IPS-18c (cell line): ENCODE results near the gene ST7L.
"Not testable (repeated sequence)": the region's sequence is repeated elsewhere in the genome, so short reads cannot be mapped to it uniquely, and the experiment has no call there.

ENCODE experiments used
- H3K4me3 ChIP-seq: 2 replicates; pipeline ENCODE4 v1.7.0; 2013; ENCODE audit warnings: low read depth, mild to moderate bottlenecking, low read length, moderate library complexity; ENCODE audit not compliant: insufficient read depth
- H3K9me3 ChIP-seq: one replicate; pipeline ENCODE4 v1.6.1; 2013; ENCODE audit warnings: mild to moderate bottlenecking, low read length, moderate library complexity; ENCODE audit not compliant: control insufficient read depth, insufficient read depth

The ST7L gene, protein sequence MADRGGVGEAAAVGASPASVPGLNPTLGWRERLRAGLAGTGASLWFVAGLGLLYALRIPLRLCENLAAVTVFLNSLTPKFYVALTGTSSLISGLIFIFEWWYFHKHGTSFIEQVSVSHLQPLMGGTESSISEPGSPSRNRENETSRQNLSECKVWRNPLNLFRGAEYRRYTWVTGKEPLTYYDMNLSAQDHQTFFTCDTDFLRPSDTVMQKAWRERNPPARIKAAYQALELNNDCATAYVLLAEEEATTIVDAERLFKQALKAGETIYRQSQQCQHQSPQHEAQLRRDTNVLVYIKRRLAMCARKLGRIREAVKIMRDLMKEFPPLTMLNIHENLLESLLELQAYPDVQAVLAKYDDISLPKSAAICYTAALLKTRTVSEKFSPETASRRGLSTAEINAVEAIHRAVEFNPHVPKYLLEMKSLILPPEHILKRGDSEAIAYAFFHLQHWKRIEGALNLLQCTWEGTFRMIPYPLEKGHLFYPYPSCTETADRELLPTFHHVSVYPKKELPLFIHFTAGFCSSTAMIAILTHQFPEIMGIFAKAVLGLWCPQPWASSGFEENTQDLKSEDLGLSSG

GRCh38 chr1:112618721-112619517 is at the start of gene ST7L:
ST7L (minus strand) TSS chr1:112619141; CDS start chr1:112619113, 28 bp downstream.
- Histone ChIP-seq H3K9me3 (peaks cover 2% of the 10 kb centered on the region), H3K4me3 (peak within 1 kb of the TSS; percentile 100)

DNA sequence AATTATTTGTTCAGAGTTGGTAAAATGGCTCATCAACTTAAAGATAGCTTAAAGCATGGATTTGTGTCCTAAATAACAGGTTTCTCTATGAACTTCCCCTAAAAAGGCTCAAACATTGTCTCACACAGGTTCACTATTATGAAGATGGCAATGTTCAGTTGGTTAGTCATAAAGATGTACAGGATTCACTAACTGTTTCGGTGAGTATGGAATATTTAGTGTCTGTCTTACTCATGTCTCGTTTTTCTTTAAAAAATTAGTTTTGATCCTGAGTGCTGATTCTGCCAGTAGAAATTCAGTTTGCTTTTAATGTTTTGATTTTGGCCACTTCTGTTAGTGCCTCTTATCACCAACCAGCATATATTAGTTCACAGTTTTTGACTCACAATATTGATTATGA is 48.0 kb upstream of the ST7L start:
- H3K4me3 ChIP-seq = no peak overlapping the region
- no peaks in the 10 kb centered on the region for H3K9me3 ChIP-seq

GRCh38 chr1:112665857-112666256 is 46.9 kb upstream of the ST7L start:
- no peak overlapping the region for H3K4me3 ChIP-seq
- H3K9me3 ChIP-seq = no peaks in the 10 kb centered on the region

DNA sequence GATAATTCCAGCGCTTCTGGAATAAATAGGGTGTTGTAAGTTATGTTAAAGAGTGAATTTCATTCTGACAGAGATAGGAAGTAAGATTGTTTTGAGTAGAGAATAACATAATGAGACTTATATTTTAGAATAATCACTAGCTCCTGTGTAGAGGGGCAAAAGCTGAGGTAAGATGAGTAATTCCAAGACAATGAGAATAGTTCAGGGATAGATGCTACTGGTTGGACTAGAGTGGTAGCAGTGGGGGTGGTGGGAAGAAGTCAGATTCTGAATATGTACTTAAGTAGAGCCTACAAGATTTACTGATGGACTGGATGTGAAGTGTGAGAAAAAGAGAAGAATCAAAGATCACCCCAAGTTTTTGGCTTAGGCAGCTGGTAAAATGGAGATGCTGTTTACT is 32.3 kb upstream of the ST7L start:
- Histone ChIP-seq H3K4me3 (no peak overlapping the region), H3K9me3 (no peaks in the 10 kb centered on the region)

- H3K4me3 ChIP-seq = no peak overlapping the region
- no peaks in the 10 kb centered on the region for H3K9me3 ChIP-seq
Observed at GRCh38 chr1:112646225-112646624, 27.3 kb upstream of the ST7L start.

GRCh38 chr1:112643080-112643479 is 24.1 kb upstream of the ST7L start:
- H3K4me3 ChIP-seq = no peak overlapping the region
- H3K9me3 ChIP-seq = no peaks in the 10 kb centered on the region

DNA sequence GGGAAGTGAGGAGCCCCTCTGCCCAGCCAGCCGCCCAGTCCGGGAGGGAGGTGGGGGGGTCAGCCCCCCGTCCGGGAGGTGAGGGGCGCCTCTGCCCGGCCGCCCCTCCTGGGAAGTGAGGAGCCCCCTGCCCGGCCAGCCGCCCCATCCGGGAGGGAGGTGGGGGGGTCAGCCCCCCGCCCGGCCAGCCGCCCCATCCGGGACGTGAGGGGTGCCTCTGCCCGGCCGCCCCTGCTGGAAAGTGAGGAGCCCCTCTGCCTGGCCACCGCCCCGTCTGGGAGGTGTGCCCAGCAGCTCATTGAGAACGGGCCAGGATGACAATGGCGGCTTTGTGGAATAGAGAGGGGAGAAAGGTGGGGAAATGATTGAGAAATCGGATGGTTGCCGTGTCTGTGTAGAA is 21.5 kb upstream of the ST7L start:
- not testable (repeated sequence) for H3K4me3 ChIP-seq, H3K9me3 ChIP-seq

GRCh38 chr1:112638110-112638428 is 19.1 kb upstream of the ST7L start:
- H3K4me3 ChIP-seq = no peak overlapping the region

DNA sequence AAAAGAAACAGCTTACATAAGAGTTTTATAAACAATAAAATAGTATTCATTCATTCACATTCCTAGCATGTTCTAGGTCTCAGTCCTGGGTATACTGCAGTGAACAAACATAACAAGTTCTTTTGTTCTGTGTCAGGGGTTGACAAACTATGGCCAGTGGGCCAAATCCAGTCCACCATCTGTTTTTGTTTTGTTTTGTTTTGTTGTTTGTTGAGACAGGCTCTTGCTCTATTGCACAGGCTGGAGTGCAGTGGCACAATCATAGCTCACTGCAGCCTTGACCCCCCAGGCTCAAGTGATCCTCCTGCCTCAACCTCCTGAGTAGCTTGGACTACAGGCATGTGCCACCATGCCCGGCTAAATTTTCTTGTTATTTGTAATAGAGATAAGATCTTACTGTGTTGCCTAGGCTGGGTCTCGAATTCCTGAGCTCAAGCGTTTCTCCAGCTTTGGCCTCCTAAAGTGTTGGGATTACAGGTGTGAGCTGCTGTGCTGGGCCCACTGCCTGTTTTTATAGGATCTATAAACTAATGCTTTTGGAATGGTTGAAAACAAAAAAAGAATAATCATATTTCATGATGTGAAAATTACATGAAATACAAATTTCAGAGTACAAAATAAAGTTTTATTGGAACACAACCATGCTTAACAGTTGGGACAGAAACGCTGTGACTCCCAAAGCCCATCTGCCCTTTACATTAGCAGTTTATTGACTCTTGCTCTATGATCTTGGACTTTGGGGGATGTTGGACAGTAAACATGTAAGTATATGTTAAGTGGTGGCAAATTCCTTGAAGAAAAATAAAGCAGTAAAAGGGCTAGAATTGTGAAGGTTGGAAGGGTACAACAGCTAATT is 18.5 kb upstream of the ST7L start:
- H3K4me3 ChIP-seq = no peak overlapping the region

More at GRCh38 chr1:112638110-112638428, 19.1 kb upstream of the ST7L start:
- no peaks in the 10 kb centered on the region for H3K9me3 ChIP-seq

DNA sequence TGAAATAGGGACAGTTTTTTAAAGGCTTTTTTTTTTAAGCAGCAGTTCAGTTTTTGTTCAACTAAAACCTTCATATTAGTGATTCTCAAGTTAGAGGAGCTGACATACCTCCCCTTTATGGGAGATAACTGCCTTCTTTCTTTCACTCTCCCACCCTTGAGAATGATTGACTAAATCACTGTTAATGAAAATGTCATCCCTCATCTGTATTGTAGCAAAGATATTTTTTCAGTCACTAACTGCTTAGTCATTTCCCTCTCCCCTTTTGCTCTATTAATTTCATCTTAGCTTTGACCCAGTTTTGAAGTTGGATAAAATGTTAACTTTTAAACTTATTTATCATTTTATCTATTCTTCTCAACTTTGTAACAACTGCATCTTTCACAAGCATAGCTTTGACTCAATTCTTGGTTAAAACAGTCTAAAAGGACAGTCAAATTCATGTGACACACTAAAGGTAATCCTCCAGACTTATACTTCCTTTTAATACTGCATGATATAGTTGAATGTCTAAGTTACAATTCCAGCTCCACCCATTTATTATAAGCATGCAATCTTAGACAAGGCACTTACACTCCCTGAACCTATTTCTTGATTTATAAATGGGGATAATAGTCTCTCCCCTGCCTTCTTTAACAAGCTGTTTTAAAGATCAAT is 17.8 kb upstream of the ST7L start:
- Histone ChIP-seq H3K9me3 (no peaks in the 10 kb centered on the region), H3K4me3 (no peak overlapping the region)

More for the DNA sequence above, 18.5 kb upstream of the ST7L start:
- no peaks in the 10 kb centered on the region for H3K9me3 ChIP-seq

DNA sequence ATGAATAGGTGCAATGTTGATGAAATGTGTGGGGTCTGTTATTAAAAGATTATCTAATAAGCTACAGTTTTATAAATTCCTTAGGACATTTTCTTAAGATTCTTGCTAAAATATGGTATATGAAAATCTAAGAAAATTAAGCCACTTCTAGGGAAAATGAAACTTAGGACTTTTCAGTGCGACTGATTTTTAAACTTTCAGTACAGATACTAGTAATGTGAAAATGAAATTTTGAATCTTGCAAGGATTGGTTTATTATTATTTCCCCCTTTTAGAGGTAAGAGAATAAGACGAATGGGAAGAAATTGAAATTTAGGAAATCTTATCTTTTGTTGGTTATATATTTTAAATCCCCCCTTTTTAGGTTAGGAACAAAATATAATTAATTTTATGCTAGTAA is 17.1 kb upstream of the ST7L start:
- H3K9me3 ChIP-seq = no peaks in the 10 kb centered on the region
- no peak overlapping the region for H3K4me3 ChIP-seq

DNA sequence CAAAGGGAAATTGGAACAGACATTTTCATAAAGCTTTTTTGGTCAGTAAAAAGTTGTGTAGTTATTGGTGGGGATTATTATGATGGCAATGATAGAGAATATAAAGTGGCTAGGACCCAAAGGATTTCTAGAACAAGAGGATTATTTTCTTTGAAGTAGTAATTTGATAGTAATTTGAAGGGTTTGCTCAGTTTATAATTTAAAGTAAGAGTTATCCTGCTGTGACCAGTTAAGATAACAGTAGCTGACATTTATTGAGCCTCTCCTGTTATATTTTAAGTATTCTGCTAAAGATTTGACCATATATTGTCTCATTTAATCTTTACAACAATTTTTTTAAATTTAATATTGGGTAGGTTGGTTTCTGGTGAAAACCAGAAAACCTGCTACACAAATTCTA is 15.4 kb upstream of the ST7L start:
- H3K4me3 ChIP-seq = no peak overlapping the region
- H3K9me3 ChIP-seq = no peaks in the 10 kb centered on the region

- H3K9me3 ChIP-seq = no peaks in the 10 kb centered on the region
- H3K4me3 ChIP-seq = no peak overlapping the region
Observed at GRCh38 chr1:112633628-112634027, 14.7 kb upstream of the ST7L start.

DNA sequence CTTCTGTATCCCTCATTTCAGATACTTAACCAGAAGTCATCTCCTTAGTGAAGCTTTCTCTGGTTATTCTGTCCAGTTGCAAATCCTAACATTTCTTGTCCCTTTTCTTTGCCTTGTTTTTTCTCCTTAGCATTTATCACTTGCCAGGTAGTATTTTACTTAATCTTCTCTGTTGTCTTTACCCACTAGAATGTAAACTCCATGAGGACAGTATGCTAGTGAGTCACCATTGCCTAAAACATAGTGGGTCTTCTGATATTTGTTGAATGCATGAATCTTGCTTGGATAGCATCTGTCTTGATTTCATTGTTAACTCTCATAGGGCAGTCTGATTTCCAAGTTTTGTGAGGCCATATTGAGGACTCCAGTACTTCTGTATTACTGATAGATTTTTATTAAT is 10.3 kb upstream of the ST7L start:
- Histone ChIP-seq H3K4me3 (no peak overlapping the region), H3K9me3 (no peaks in the 10 kb centered on the region)

GRCh38 chr1:112628516-112628915 is 9.6 kb upstream of the ST7L start:
- no peak overlapping the region for H3K4me3 ChIP-seq

DNA sequence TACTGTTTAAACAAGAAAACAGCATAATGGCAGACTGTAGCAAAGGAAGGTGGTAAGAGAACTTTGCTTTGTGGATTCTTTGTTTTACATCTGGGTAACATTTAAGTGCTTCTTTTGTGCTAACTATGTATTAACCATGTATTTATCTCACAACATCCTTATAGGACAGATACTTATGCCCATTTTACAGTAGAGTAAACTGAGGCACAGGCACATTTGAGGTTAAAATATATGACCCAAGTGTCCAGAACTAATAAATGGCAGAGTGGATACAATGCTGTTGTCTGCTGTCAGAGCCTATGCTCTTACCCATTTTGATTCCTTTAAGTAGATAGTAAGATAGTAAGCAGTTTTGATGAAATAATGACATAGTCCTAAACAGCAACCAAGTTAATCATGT is 7.9 kb upstream of the ST7L start:
- H3K4me3 ChIP-seq = no peak overlapping the region
- no peaks in the 10 kb centered on the region for H3K9me3 ChIP-seq

More at GRCh38 chr1:112628516-112628915, 9.6 kb upstream of the ST7L start:
- H3K9me3 ChIP-seq = no peaks in the 10 kb centered on the region

DNA sequence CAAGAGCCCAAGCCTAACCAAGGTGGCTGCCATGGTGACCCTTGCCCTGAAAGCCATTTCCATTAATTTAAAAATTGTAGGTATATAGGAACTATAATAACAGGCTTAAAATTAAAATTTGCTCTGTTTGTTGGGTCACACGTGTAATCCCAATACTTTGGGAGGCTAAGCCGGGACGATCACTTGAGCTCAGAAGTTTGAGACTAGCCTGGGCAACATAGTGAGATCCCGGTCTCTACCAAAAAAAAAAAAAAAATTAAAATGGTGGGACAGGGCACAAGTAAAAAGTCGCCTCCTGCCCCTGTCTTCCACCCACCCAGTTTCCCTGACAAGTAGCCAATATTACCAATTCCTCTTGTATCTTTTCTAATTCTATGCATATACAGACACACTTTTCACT is 7.3 kb upstream of the ST7L start:
- H3K4me3 ChIP-seq = no peak overlapping the region
- H3K9me3 ChIP-seq = peaks cover 2% of the 10 kb centered on the region
